Lower leg skin (tissue), 3 donors: ENCODE results near the gene SERTAD2.

ENCODE experiments used
- POLR2A ChIP-seq, 2 donors: fragments of 450-650 bp; IDR thresholded peaks; one replicate each; pipeline ENCODE4 v1.6.1; 2016 to 2017; ENCODE audit warnings: antibody characterized with exemption in 2 of 2, mild to moderate bottlenecking in 1 of 2, moderate library complexity in 1 of 2
- TF ChIP-seq, protein P1 (sequence below), 3 donors: fragments of 450-650 bp; IDR thresholded peaks; one replicate each; pipeline ENCODE4 v1.5.1; 2016; ENCODE audit warnings: antibody characterized with exemption in 3 of 3, mild to moderate bottlenecking in 3 of 3, moderate library complexity in 2 of 3

DNA sequence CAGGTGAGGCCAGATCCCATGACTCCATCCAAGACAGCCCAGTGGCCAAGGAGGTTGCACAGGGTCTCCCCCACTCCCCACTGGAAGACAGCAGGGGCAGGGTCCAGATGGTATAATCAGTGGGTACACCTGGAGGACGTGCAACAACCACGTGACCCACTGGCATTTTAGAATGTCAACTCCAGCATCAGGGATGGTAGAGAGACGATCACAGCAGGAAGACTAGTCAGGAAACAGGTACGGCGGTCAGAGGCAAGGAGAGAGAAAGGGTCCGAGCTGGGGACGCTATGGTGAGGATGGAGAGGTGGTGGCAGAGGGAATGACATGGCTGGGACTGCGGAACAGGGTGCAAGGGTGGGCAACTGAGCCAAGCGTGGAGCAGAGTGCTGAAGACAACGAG is 23.0 kb downstream of the SERTAD2 start:
- TF ChIP-seq, protein P1, sequence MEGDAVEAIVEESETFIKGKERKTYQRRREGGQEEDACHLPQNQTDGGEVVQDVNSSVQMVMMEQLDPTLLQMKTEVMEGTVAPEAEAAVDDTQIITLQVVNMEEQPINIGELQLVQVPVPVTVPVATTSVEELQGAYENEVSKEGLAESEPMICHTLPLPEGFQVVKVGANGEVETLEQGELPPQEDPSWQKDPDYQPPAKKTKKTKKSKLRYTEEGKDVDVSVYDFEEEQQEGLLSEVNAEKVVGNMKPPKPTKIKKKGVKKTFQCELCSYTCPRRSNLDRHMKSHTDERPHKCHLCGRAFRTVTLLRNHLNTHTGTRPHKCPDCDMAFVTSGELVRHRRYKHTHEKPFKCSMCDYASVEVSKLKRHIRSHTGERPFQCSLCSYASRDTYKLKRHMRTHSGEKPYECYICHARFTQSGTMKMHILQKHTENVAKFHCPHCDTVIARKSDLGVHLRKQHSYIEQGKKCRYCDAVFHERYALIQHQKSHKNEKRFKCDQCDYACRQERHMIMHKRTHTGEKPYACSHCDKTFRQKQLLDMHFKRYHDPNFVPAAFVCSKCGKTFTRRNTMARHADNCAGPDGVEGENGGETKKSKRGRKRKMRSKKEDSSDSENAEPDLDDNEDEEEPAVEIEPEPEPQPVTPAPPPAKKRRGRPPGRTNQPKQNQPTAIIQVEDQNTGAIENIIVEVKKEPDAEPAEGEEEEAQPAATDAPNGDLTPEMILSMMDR (IDR thresholded peaks at IDR 0.05) = no peak
- no peak for TF ChIP-seq POLR2A (IDR thresholded peaks at IDR 0.05)
